Fibroblast of skin of back (primary cell): ENCODE data around the gene SOX5.
"Not testable (repeated sequence)": the region's sequence is repeated elsewhere in the genome, so short reads cannot be mapped to it uniquely, and the experiment has no call there.

ENCODE experiments used
- DNase-seq: peaks from one replicate; pipeline ENCODE4 v3.0.0-alpha.2; 2013

Gene SOX5

GRCh38 chr12:23830210-23830609 lies 119.3 kb downstream of the SOX5 start:
- no peak for DNase-seq

GRCh38 chr12:23827353-23827752 lies 122.1 kb downstream of the SOX5 start:
- DNase-seq: no peak

- not testable (repeated sequence) for DNase-seq
These were observed 124.3 kb downstream of the SOX5 start for GRCh38 chr12:23825124-23825523.

DNA sequence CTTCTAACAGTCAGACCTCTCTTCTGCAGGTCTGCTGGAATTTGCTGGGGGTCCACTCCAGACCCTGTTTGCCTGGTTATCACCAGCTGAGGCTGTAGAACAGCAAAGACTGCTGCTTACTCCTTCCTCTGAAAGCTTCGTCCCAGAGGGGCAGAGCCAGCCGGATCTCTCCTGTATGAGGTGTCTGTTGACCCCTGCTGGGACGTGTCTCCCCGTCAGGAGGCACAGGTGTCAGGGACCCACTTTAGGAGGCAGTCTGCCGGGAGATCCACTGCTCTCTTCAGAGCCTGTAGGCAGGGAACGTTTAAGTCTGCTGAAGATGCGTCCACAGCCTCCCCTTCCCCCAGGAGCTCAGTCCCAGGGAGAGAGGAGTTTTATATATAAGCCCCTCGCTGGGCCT lies 125.1 kb downstream of the SOX5 start:
- DNase-seq: no peak

GRCh38 chr12:23822883-23823282 lies 126.6 kb downstream of the SOX5 start:
- DNase-seq: not testable (repeated sequence)

DNA sequence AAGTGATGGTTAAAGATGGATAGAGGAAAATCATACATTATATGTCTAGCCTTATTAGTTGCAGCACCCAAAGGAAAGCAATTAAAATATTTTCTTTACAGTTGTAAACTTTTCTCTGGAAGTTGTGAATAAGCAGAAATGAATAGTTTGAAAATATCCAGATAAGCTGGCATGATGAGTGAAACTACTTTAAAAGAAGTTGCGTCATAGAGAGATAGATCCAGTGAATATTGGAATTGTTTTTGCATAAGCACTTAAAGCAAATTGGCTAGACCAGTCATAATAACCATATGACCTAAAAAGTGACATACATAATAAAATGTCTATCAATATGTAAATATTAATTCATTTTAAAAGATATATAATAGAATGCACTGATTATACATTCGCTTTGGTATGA lies 132.1 kb downstream of the SOX5 start:
- DNase-seq: no peak

DNA sequence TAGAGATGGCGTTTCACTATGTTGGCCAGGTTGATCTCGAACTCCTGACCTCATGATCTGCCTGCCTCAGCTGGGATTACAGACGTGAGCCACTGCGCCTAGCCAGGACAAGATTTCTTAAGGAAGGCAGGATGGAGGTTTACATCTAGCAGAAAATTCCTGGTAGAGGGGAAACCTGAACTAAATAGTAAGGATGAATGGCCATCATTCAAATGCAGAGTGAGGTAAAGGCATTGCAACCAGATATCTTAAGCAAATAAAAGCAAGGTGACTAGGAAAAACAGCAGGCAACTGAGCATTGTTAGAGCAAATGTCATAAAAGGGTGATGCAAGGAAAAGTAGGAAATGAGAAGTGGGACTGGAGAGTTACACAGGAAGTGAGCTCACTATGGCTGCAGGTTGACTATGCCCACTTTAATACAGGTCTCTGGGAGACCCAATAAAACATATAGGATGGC lies 133.0 kb downstream of the SOX5 start:
- DNase-seq: no peak

DNA sequence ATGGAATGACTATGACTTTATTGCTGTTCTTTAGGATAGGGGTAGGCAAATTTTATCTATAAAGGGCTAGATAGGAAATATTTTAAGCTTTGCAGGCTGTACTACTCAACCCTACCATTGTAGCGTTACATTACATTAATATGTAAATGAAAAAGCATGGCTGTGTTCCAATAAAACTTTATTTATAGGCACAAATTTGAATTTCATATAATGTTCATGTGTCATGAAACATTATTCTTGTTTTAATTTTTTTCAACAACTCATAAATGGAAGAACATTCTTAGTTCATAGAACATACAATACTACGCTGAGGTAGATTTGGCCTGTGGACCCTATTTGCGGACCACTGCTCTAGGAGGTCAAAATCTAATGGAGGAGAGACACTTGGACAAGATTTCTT lies 133.7 kb downstream of the SOX5 start:
- no peak for DNase-seq

DNA sequence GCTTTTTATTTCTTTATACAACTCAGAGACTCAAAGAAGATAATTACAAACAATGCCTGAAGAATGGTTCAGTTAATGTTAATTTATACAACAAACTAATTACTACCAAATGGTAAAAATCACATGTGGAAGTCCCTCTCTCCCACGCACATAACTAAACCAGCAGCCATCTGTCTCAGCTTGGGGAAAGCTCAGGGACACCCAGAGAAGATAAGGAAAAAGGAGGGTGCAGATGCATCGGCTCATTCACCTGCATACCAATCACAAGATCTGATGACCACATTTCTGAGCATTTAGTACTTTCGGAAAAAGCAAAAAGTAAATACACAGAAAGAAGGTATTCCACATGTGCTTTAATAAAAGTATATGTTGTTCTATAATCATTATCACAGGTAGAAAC lies 136.3 kb downstream of the SOX5 start:
- DNase-seq: no peak

- no peak for DNase-seq
These were observed 139.1 kb downstream of the SOX5 start for GRCh38 chr12:23810329-23810902.

GRCh38 chr12:23803540-23803939 lies 145.9 kb downstream of the SOX5 start:
- no peak for DNase-seq

DNA sequence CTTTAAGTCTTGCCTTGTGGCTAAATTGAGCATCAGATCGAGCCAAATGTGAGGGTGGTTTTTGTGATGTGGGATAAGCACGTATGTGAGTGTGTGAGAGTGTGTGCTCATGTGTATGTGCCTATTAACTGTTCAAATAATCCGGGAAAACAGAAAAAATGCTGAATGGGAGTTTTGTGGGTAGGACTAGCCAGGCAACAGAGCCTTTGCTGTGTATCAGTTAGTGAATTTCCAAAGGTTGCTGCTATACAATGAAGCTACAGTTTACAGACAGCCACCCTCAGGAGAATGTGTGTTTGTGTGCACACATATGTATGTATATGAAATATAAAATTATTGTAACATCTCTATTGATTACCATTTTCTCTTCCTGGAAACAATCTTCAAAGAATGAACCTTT lies 154.0 kb downstream of the SOX5 start:
- no peak for DNase-seq

DNA sequence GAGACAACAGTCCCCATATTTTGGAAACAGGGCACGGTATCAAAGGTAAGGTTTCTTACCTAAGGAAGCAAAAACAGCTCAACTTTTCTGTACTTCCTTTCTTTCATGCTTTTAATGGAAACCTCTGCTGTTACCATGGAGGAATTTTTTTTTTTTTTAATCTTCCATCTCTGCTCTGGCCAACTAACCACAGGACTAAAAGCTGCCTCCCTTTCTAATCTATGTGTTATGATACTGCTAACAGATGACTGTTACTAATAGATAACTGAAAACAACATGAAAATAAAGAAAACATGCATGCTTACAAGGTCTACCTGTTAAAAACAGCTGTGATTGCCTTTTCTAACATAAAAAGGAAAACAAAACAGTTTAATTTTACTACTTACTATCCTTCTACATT lies 168.4 kb downstream of the SOX5 start:
- DNase-seq: no peak

DNA sequence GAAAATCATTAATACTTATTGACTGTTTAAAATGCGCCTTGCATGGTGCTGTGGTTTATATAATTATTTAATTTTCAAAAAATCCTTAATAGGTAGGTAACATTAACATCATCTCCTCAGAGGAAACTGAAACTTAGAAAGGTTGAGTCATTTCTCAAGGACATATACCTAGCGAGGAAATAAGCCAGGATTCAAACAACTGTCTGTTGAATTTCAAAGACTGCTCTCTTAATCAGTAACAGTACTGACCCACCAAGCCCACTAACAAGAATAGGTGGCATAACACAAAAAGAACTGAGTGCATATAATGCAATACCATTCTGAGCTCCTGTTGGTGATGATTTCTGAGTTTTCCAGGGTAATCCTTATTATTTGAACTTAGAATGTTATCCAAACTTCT lies 174.3 kb downstream of the SOX5 start:
- DNase-seq: no peak

DNA sequence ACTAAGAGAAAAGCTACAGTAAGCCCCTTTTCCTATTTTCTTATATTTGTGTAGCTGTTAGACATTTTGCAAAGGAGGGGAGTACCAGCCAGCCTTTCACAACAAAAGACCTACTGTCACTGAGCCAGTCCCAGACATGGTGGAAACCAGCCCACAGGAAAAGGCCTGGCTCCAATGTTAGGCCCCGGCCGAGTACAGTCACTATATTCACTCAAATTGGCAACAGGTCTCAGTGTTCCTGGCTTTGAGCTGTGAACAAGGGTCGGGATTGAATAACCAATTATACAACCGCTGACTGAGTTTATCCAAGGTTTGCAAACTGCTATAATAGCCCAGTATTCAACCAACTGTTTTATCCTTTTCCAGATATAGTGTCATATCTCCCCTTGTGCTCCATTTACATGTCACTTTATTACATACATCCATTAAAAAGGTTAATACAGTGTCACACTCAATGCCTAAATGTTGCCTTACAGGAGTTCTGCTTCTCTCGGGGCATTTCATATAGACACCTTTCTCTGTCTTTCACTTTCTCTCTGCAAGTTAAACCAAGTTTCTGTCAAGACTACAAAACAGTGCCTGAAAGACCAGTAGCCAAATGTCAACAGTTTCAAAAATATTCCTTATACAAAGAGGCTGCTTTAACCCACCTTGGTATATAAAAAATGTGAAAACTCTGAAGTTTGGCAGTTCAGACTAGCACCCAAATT lies 178.1 kb downstream of the SOX5 start:
- no peak for DNase-seq

- DNase-seq: no peak
These were observed 179.1 kb downstream of the SOX5 start for GRCh38 chr12:23770202-23770938.

DNA sequence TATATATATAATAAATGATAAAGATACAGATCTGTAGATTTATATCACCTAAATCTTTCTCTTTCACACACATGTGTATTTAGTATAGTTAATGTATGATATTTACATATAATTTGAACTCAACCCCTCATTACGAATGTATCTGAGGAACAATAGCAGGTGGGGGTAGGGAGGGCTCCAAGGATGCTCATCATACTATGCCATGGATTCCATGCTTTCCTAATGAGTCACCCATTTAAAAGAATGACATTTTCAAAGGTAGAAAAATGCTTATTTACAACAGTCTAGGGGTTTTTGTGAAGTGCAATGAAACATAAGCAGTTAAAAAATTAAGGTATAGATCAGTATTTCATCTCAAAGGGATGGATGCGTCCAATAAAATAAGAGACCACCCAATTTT lies 181.6 kb downstream of the SOX5 start:
- DNase-seq: no peak

DNA sequence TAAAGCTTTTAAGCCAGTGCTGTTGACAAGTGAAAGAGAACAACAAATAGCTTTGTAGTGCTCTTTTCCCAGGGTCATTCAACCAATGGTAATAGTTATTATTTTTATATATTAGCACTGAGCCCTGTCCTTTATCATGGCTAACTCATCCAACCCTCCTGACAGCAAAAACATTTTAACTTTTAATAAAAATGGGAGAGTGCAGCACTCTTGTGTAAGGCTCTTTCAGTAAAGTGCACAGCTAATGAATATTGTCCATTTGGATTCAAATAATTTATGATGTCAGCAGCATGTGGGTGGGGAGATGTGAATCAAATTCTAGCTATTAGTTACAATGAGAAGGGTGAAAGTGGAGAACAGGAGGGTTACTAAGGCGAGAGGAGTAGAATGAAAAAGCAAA lies 185.7 kb downstream of the SOX5 start:
- no peak for DNase-seq

- DNase-seq: no peak
These were observed 189.0 kb downstream of the SOX5 start for GRCh38 chr12:23760495-23760894.

GRCh38 chr12:23758608-23759007 lies 190.9 kb downstream of the SOX5 start:
- DNase-seq: no peak

- no peak for DNase-seq
These were observed 191.9 kb downstream of the SOX5 start for GRCh38 chr12:23757541-23757962.

DNA sequence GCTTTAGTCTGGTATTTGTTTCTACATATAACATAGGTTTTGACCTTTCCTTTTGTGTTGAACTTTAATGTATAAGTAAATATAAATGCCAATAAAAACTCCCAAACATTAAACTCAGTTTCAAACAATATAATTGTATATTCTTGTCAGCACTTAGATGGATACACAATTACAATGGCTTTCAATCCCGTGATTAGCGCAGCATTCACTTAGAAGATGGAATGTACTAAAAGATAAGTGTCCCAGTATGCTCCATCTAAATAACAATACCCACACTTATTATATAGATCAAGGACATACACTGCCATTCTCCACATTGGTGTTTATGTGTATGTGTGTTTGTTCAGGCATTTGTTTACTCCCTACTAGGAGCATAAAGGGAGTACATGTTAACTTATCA lies 193.1 kb downstream of the SOX5 start:
- no peak for DNase-seq

- no peak for DNase-seq
These were observed 195.7 kb downstream of the SOX5 start for GRCh38 chr12:23753628-23754365.
